B cell (primary cell): ENCODE data around the gene PPP6R3. TPM values are rescaled to one million over a fixed set of nuclear protein-coding genes. Genes with fewer than 3 reads are reported as not detected.
"Not testable (repeated sequence)": the region's sequence is repeated elsewhere in the genome, so short reads cannot be mapped to it uniquely, and the experiment has no call there.

ENCODE experiments used
- ATAC-seq: fragments of 200-7000 bp; cut with Tn5 transposase; one replicate; pipeline ENCODE4 v1.10.0; 2021; ENCODE audit warnings: low read depth, mild to moderate bottlenecking, moderate number of reproducible peaks, moderate library complexity
- CTCF ChIA-PET: fragments of 350-600 bp; sonication (Branson Sonifier 250); formaldehyde crosslinking; loops from one replicate; lab custom pipeline; 2021; ENCODE audit warnings: antibody characterized with exemption, inconsistent platforms; lab: Charles Lee
- POLR2A ChIA-PET: fragments of 350-600 bp; sonication (Branson Sonifier 250); formaldehyde crosslinking; loops from one replicate; lab custom pipeline; 2021; ENCODE audit warnings: antibody characterized with exemption; lab: Charles Lee
- DNase-seq: peaks from one replicate; pipeline ENCODE4 v3.0.0; 2013
- H2AFZ ChIP-seq: 2 replicates; pipeline ENCODE4 v1.6.1; 2012; ENCODE audit warnings: mild to moderate bottlenecking, low read depth, low read length; ENCODE audit not compliant: insufficient read depth, poor library complexity, severe bottlenecking
- H3K27ac ChIP-seq, 2 donors: 1 replicate in 1 of 2; 2 replicates in 1 of 2; pipeline ENCODE4 v1.5.1; 2012 to 2013; ENCODE audit warnings: low read length in 2 of 2, mild to moderate bottlenecking in 2 of 2, moderate library complexity in 1 of 2
- H3K27me3 ChIP-seq, 4 experiments: fragments of 200-600 bp in 1 of 4; sonication (generic) in 1 of 4; replicated peaks in 1 of 4; 1 replicate in 2 of 4; 2 replicates in 2 of 4; pipeline versions ENCODE4 v1.6.1 to v1.7.0; 2013 to 2016; ENCODE audit warnings: low read length in 3 of 4, mild to moderate bottlenecking in 2 of 4, mixed read lengths in 1 of 4, moderate library complexity in 1 of 4; ENCODE audit not compliant: insufficient read depth in 4 of 4, control insufficient read depth in 3 of 4; ENCODE audit errors: control extremely low read depth in 1 of 4
- H3K36me3 ChIP-seq, 2 experiments: replicated peaks in 1 of 2; 1 replicate in 1 of 2; 2 replicates in 1 of 2; pipeline versions ENCODE4 v1.6.1 to v1.7.1; 2013; ENCODE audit warnings: low read length in 1 of 2; ENCODE audit not compliant: insufficient read depth in 2 of 2, control insufficient read depth in 1 of 2; ENCODE audit errors: control extremely low read depth in 1 of 2, extremely low read depth in 1 of 2
- H3K4me1 ChIP-seq, 2 donors: fragments of 200-600 bp in 1 of 2; sonication (generic) in 1 of 2; 1 replicate in 1 of 2; 2 replicates in 1 of 2; pipeline versions ENCODE4 v1.5.1 to v1.6.1; 2013 to 2017; ENCODE audit warnings: low read length in 2 of 2; ENCODE audit not compliant: control insufficient read depth in 2 of 2, insufficient read depth in 2 of 2
- H3K4me2 ChIP-seq: replicated peaks from 2 replicates; pipeline ENCODE3; 2012; ENCODE audit warnings: mild to moderate bottlenecking, low read depth, low read length; ENCODE audit not compliant: poor library complexity, severe bottlenecking
- H3K4me3 ChIP-seq, 5 experiments: fragments of 200-600 bp in 1 of 5; sonication (generic) in 1 of 5; 1 replicate in 3 of 5; 2 replicates in 2 of 5; pipeline versions ENCODE4 v1.5.1 to v1.7.0; 2011 to 2016; ENCODE audit warnings: low read length in 4 of 5, mild to moderate bottlenecking in 4 of 5, low read depth in 2 of 5, control low read depth in 1 of 5, moderate library complexity in 1 of 5; ENCODE audit not compliant: insufficient read depth in 1 of 5; ENCODE audit errors: control extremely low read depth in 1 of 5, extremely low read depth in 1 of 5
- H3K79me2 ChIP-seq: fragments of 200-600 bp; sonication (generic); one replicate; pipeline ENCODE4 v1.6.0; 2016; ENCODE audit warnings: low read length; ENCODE audit not compliant: control insufficient read depth, insufficient read depth
- H3K9ac ChIP-seq: fragments of 200-600 bp; sonication (generic); 2 replicates; pipeline ENCODE4 v1.6.1; 2017; ENCODE audit warnings: mild to moderate bottlenecking, low read length, moderate library complexity
- H3K9me3 ChIP-seq, 3 donors: one replicate each; pipeline versions ENCODE4 v1.6.1 to v1.7.1; 2013; ENCODE audit warnings: low read length in 2 of 3; ENCODE audit not compliant: control insufficient read depth in 2 of 3, insufficient read depth in 1 of 3; ENCODE audit errors: control extremely low read depth in 1 of 3
- H4K20me1 ChIP-seq: 2 replicates; pipeline ENCODE4 v1.6.0; 2012; ENCODE audit warnings: mild to moderate bottlenecking, low read length; ENCODE audit not compliant: insufficient read depth, control insufficient read depth, poor library complexity, severe bottlenecking
- H3K27ac Mint-ChIP-seq: one replicate; pipeline ENCODE4 v1.8.0; 2021; ENCODE audit warnings: mixed read lengths
- H3K27me3 Mint-ChIP-seq: one replicate; pipeline ENCODE4 v1.8.0; 2021; ENCODE audit warnings: mixed read lengths
- H3K4me1 Mint-ChIP-seq: one replicate; pipeline ENCODE4 v1.8.0; 2021; ENCODE audit warnings: mixed read lengths
- H3K4me3 Mint-ChIP-seq: one replicate; pipeline ENCODE4 v1.8.0; 2021; ENCODE audit warnings: mixed read lengths
- H3K9me3 Mint-ChIP-seq: one replicate; pipeline ENCODE4 v1.8.0; 2022; ENCODE audit warnings: mixed read lengths; ENCODE audit not compliant: insufficient read depth
- CTCF ChIP-seq: fragments of 200-600 bp; IDR thresholded peaks from one replicate; pipeline ENCODE4 v1.8.0; 2022; ENCODE audit warnings: antibody characterized with exemption, mild to moderate bottlenecking
- EZH2 ChIP-seq: IDR thresholded peaks from 2 replicates; pipeline ENCODE4 v1.6.1; 2012; ENCODE audit warnings: borderline replicate concordance, low read depth, mild to moderate bottlenecking, moderate library complexity, low read length; ENCODE audit not compliant: insufficient read depth, poor library complexity, severe bottlenecking
- WGBS: methylation state at CpG from one replicate; pipeline ENCODE4 v1.1.5; 2013; ENCODE audit warnings: missing lambda C conversion rate; ENCODE audit not compliant: insufficient coverage; 5-methylcytosine and 5-hydroxymethylcytosine counted together
- intact Hi-C: fragments of 100-400 bp; cut with micrococcal nuclease; formaldehyde crosslinking; loops from one replicate; pipeline ENCODE4 v1.10.0; 2022
- polyA plus RNA-seq: library from polyadenylated mRNA; depleted of rRNA; stranded (reverse); fragments of >200 nt; gene quantifications from 2 replicates; pipeline ENCODE4 v1.2.3, GENCODE V29; 2012
- total RNA-seq, 2 donors: library from RNA; stranded (reverse); fragments of 120-200 nt in 1 of 2; gene quantifications; 1 replicate in 1 of 2; 2 replicates in 1 of 2; pipeline versions ENCODE4 v1.2.3 to v1.2.4, GENCODE V29; 2013 to 2022

The PPP6R3 gene
- total and polyA plus RNA-seq, 2 donors (not counting 1 experiment from before 2014, with no cell fraction given) = 48.5 to 159 TPM

- Histone ChIP-seq H3K4me2 (peak overlapping the region; percentile 9), H3K4me1 (peaks cover 5 to 13% of the 10 kb centered on the region in 2 donors), H4K20me1 (no peaks in the 10 kb centered on the region), H3K9ac (no peak overlapping the region), H3K4me3 (no peak overlapping the region), H3K79me2 (no peaks in the 10 kb centered on the region), H3K27ac (no peak overlapping the region), H3K36me3 (no peaks in the 10 kb centered on the region), H2AFZ (peak overlapping the region; percentile 20), H3K27me3 (no peaks in the 10 kb centered on the region), H3K9me3 (no peaks in the 10 kb centered on the region)
- ATAC-seq = peak; percentile 99
- ChIA-PET POLR2A (no interaction called here), CTCF (interaction anchor here (0.6 to 2.0 kb wide), 5 partner anchors 12 to 239 kb away, joined by 3 to 9 read pairs (median 5); no protein-coding TSS in a partner anchor)
- Mint-ChIP-seq H3K4me1 (peaks cover 11% of the 10 kb centered on the region), H3K4me3 (no peak overlapping the region), H3K9me3 (no peaks in the 10 kb centered on the region), H3K27ac (no peak overlapping the region), H3K27me3 (no peaks in the 10 kb centered on the region)
- TF ChIP-seq CTCF (peak; percentile 93), EZH2 (no peak)
- intact Hi-C loops = loop anchor here (1.0 to 10.0 kb wide), 3 partner anchors 150 to 442 kb away; partner anchors contain the start of gene UNC93B1
- WGBS = 56% methylated on average over 25 of the region's 25 CpGs
- DNase-seq = peak; percentile 84
These were observed 13.3 kb upstream of the PPP6R3 start for GRCh38 chr11:68447015-68447801.

- H3K4me2 ChIP-seq, H3K79me2 ChIP-seq, H3K27me3 ChIP-seq, H3K9me3 ChIP-seq, ATAC-seq, H3K4me3 Mint-ChIP-seq, H3K9ac ChIP-seq, H2AFZ ChIP-seq, DNase-seq, H3K27me3 Mint-ChIP-seq, H3K27ac ChIP-seq, H3K4me1 Mint-ChIP-seq, H3K4me3 ChIP-seq, H4K20me1 ChIP-seq, H3K27ac Mint-ChIP-seq, H3K36me3 ChIP-seq, H3K9me3 Mint-ChIP-seq, H3K4me1 ChIP-seq, POLR2A ChIA-PET: not testable (repeated sequence)
- 89% methylated on average over 3 of the region's 6 CpGs for WGBS
- intact Hi-C loops = loop anchor here (1.0 to 10.0 kb wide), 3 partner anchors 151 to 443 kb away; partner anchors contain the start of gene UNC93B1
- CTCF ChIA-PET = interaction anchor here (1.2 to 2.0 kb wide), 4 partner anchors 12 to 239 kb away, joined by 3 to 9 read pairs (median 4); no protein-coding TSS in a partner anchor
These were observed 12.6 kb upstream of the PPP6R3 start for GRCh38 chr11:68447914-68448313.
